Measurements from ENCODE around the gene ISOC2. TPM values are rescaled to one million over a fixed set of nuclear protein-coding genes. Genes with fewer than 3 reads are reported as not detected.
"Not testable (repeated sequence)": the region's sequence is repeated elsewhere in the genome, so short reads cannot be mapped to it uniquely, and the experiment has no call there.

ISOC2 gene
- total and polyA plus RNA-seq, 2 donors (not counting 3 experiments of a cell fraction or from before 2014, with no cell fraction given) = 49.3 to 68.7 TPM

- H3K4me2 ChIP-seq (ENCODE audit: insufficient read depth, low read length) = no peak overlapping the region
- dilution Hi-C loops (cut with MboI; ENCODE audit: extremely low pct_ligation_motif_present, low sequenced_read_pairs) (no loop called here), intact Hi-C loops (cut with micrococcal nuclease) (no loop called here)
- H3K36me3 ChIP-seq (ENCODE audit: control insufficient read depth in 2 of 2, extremely low read depth in 1 of 2, insufficient read depth in 2 of 2, low read length in 2 of 2) = no peaks in the 10 kb centered on the region
- H3K4me3 ChIP-seq (replicated peaks in 1 of 3; ENCODE audit: insufficient read depth in 1 of 3, low read depth in 1 of 3, low read length in 3 of 3) = no peak overlapping the region
- H3K9me3 ChIP-seq (replicated peaks; ENCODE audit: control insufficient read depth, insufficient read depth, low read length) = no peaks in the 10 kb centered on the region
- H3K9me1 ChIP-seq (replicated peaks; ENCODE audit: control insufficient read depth, extremely low read depth, insufficient read depth, low read length) = no peaks in the 10 kb centered on the region
- H3K27ac ChIP-seq (ENCODE audit: insufficient read depth, low read depth, low read length) = no peak overlapping the region
- TF ChIP-seq CTCF (IDR thresholded peaks at IDR 0.05; ENCODE audit: extremely low read depth in 1 of 2, insufficient read depth in 1 of 2, low read depth in 1 of 2, low read length in 2 of 2) (no peak), GATA2 (IDR thresholded peaks at IDR 0.05; ENCODE audit: insufficient read depth, insufficient read length, low read depth, low read length) (no peak), MYC (IDR thresholded peaks at IDR 0.05; ENCODE audit: low read depth, low read length) (no peak), EZH2 (IDR thresholded peaks at IDR 0.05; ENCODE audit: borderline replicate concordance, low read depth, low read length, severe bottlenecking) (no peak), POLR2A (IDR thresholded peaks at IDR 0.05; ENCODE audit: low read depth, low read length) (no peak), FOS (IDR thresholded peaks at IDR 0.05; ENCODE audit: borderline replicate concordance, insufficient read depth, low read length) (no peak), MAX (IDR thresholded peaks at IDR 0.05; ENCODE audit: insufficient read depth, insufficient read length) (no peak), POLR2AphosphoS5 (IDR thresholded peaks at IDR 0.05; ENCODE audit: insufficient read depth, low read depth, low read length) (no peak), JUN (IDR thresholded peaks at IDR 0.05; ENCODE audit: borderline replicate concordance, insufficient read depth, insufficient read length, low read depth) (no peak)
- H3K27me3 ChIP-seq (ENCODE audit: control insufficient read depth in 2 of 2, insufficient read depth in 2 of 2, low read length in 2 of 2) = peaks cover 0 to 10% of the 10 kb centered on the region in 2 experiments
- ChIA-PET POLR2A (no interaction called here), CTCF (interaction anchor here (1.6 kb wide), 1 partner anchor 80 kb away, joined by 5 read pairs; no protein-coding TSS in a partner anchor)
- H3K4me1 ChIP-seq (ENCODE audit: control insufficient read depth, extremely low read depth, insufficient read depth, low read length) = no peaks in the 10 kb centered on the region
- no peaks in the 10 kb centered on the region for H3K79me2 ChIP-seq (ENCODE audit: control insufficient read depth, insufficient read depth, low read length)
- no peak overlapping the region for H3K9ac ChIP-seq (replicated peaks; ENCODE audit: extremely low read depth, insufficient read depth, low read length)
- BruUV-seq (replicated peaks) = no TSS peak
- DNase-seq (ENCODE audit: low read depth, low spot score) (no peak), FAIRE-seq (no peak)
- no peak overlapping the region for H2AFZ ChIP-seq (ENCODE audit: low read depth, low read length)
- no peaks in the 10 kb centered on the region for H4K20me1 ChIP-seq (replicated peaks; ENCODE audit: control insufficient read depth, extremely low read depth, insufficient read depth, low read length)
Measured at GRCh38 chr19:55423225-55424005, 38.0 kb downstream of the ISOC2 start.

GRCh38 chr19:55421281-55421680 lies 40.2 kb downstream of the ISOC2 start:
- H3K9me1 ChIP-seq (replicated peaks; ENCODE audit: control insufficient read depth, extremely low read depth, insufficient read depth, low read length); dilution Hi-C loops (cut with MboI; ENCODE audit: extremely low pct_ligation_motif_present, low sequenced_read_pairs); POLR2A ChIA-PET; DNase-seq (ENCODE audit: low read depth, low spot score); H3K9ac ChIP-seq (replicated peaks; ENCODE audit: extremely low read depth, insufficient read depth, low read length); H3K36me3 ChIP-seq (ENCODE audit: control insufficient read depth in 2 of 2, extremely low read depth in 1 of 2, insufficient read depth in 2 of 2, low read length in 2 of 2); H3K4me2 ChIP-seq (ENCODE audit: insufficient read depth, low read length); intact Hi-C loops (cut with micrococcal nuclease); H3K27ac ChIP-seq (ENCODE audit: insufficient read depth, low read depth, low read length); H3K4me3 ChIP-seq (replicated peaks in 1 of 3; ENCODE audit: insufficient read depth in 1 of 3, low read depth in 1 of 3, low read length in 3 of 3); H3K9me3 ChIP-seq (replicated peaks; ENCODE audit: control insufficient read depth, insufficient read depth, low read length); H4K20me1 ChIP-seq (replicated peaks; ENCODE audit: control insufficient read depth, extremely low read depth, insufficient read depth, low read length); H2AFZ ChIP-seq (ENCODE audit: low read depth, low read length); BruUV-seq (replicated peaks); H3K4me1 ChIP-seq (ENCODE audit: control insufficient read depth, extremely low read depth, insufficient read depth, low read length); H3K79me2 ChIP-seq (ENCODE audit: control insufficient read depth, insufficient read depth, low read length): not testable (repeated sequence)
- CTCF ChIA-PET = interaction anchor here (4.5 kb wide), 1 partner anchor 280 kb away, joined by 69 read pairs; no protein-coding TSS in a partner anchor
- FAIRE-seq = peak; percentile 48
- H3K27me3 ChIP-seq (ENCODE audit: control insufficient read depth in 2 of 2, insufficient read depth in 2 of 2, low read length in 2 of 2) = peaks cover 0 to 10% of the 10 kb centered on the region in 2 experiments
